Effector memory CD4-positive, alpha-beta T cell (primary cell): ENCODE measurements around the gene TMEM235.

Experiments used
- DNase-seq, 3 donors: peaks; one replicate each; pipeline ENCODE4 v3.0.0-alpha.2; 2020
- H3K27ac ChIP-seq: 2 replicates; pipeline ENCODE4 v1.7.0; 2013; ENCODE audit warnings: mild to moderate bottlenecking, low read length, moderate library complexity; ENCODE audit not compliant: insufficient read depth, poor library complexity, severe bottlenecking
- H3K27me3 ChIP-seq: replicated peaks from 2 replicates; pipeline ENCODE4 v1.7.0; 2013; ENCODE audit warnings: mild to moderate bottlenecking, low read length; ENCODE audit not compliant: insufficient read depth, control insufficient read depth, poor library complexity, severe bottlenecking
- H3K36me3 ChIP-seq: 2 replicates; pipeline ENCODE4 v1.7.0; 2013; ENCODE audit warnings: mild to moderate bottlenecking, low read length, moderate library complexity; ENCODE audit not compliant: control insufficient read depth, insufficient read depth
- H3K4me1 ChIP-seq: 2 replicates; pipeline ENCODE4 v1.7.0; 2013; ENCODE audit warnings: low read length, mild to moderate bottlenecking; ENCODE audit not compliant: control insufficient read depth, insufficient read depth, poor library complexity, severe bottlenecking
- H3K4me3 ChIP-seq: 2 replicates; pipeline ENCODE4 v1.7.0; 2013; ENCODE audit warnings: low read length, low read depth, mild to moderate bottlenecking; ENCODE audit not compliant: insufficient read depth, poor library complexity, severe bottlenecking
- H3K9me3 ChIP-seq: 2 replicates; pipeline ENCODE4 v1.7.0; 2013; ENCODE audit warnings: mild to moderate bottlenecking, low read length, moderate library complexity; ENCODE audit not compliant: control insufficient read depth

The TMEM235 gene

DNA sequence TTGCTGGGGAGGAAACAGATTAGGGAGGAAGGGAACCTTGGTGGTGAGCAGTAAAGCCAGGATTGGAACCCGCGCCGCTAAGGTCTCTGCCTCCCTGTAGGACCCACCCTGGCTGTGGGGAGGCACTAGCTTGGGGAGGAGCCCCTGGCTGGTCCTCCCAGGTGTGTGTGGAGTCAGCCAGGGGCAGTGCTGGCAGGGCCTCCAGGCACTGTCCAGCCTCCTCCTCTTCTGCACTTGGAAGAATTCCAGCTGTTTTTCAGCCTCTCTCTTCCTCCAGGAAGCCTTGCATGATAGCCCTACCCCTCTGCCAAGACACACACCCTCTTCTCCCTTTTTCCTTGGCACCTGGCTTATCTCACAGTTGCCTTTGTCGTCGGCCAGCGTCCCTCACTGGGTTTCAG is 34.8 kb downstream of the TMEM235 start:
- Histone ChIP-seq H3K4me3 (no peak overlapping the region), H3K36me3 (no peaks in the 10 kb centered on the region), H3K27me3 (no peaks in the 10 kb centered on the region), H3K9me3 (no peaks in the 10 kb centered on the region), H3K4me1 (peaks cover 22% of the 10 kb centered on the region), H3K27ac (no peak overlapping the region)
- DNase-seq, result no peak

DNA sequence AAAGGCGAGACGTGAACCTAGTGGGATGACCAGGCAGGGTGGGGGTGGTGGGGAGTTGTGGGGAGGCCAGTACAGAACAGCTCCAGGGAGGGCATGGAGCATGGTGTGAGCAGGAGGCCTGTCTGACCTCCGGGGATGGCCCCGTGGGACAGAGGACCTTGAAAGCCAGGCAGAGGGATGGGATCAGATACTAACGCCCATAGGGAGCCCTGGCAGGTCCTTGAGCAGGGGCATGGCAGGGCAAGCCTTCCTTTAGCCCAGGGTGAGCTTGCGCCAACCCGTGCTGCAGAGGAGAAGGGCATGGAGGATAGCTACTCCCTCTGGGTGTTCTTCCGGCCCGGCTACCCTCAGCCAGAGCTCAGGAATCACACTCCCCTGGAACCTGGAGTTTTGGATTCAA is 35.3 kb downstream of the TMEM235 start:
- DNase-seq, result no peak

GRCh38 chr17:78267253-78268073 is 36.0 kb downstream of the TMEM235 start:
- Histone ChIP-seq H3K27me3 (no peaks in the 10 kb centered on the region), H3K9me3 (no peaks in the 10 kb centered on the region), H3K27ac (no peak overlapping the region), H3K4me1 (peaks cover 21% of the 10 kb centered on the region), H3K36me3 (no peaks in the 10 kb centered on the region), H3K4me3 (no peak overlapping the region)
- no peak for DNase-seq

More for the DNA sequence above, 35.3 kb downstream of the TMEM235 start:
- no peak overlapping the region for H3K4me3 ChIP-seq
- no peaks in the 10 kb centered on the region for H3K36me3 ChIP-seq
- H3K9me3 ChIP-seq, result no peaks in the 10 kb centered on the region
- peaks cover 23% of the 10 kb centered on the region for H3K4me1 ChIP-seq
- no peaks in the 10 kb centered on the region for H3K27me3 ChIP-seq
- H3K27ac ChIP-seq, result no peak overlapping the region

DNA sequence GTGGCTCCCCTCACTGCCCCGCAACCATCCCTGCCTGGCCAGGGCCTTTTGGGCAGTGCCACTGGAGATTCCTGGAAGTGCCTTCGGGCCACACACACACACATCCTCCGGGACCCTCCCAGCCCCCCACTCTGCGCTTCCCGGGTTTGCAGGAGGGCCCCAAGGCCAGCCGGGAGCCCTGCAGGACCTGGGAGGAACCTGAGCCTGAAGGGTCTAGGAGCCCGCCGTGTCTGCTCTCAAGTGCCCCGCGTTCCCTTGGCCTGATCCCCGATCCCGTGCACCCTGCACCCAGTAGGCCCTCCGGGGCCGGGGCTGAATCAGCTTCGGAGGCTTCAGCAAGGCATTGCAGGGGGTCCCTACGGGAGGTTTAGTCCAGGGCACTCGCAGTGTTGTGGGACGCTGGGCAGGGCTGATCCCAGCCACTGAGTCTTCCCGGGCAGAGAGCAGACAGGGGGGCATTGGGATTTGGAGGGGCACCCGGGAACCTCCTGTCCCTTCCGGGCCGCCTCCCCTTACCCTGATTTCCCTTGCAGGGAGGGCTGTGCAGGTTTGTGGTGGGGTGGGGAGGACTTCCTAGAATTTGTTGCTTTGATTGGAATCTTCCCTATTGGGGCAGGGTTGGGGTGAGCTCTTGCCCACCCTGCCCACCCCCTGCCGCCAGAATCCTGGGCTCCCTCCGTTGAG is 36.9 kb downstream of the TMEM235 start:
- H3K36me3 ChIP-seq, result no peaks in the 10 kb centered on the region
- H3K4me3 ChIP-seq, result no peak overlapping the region
- no peaks in the 10 kb centered on the region for H3K27me3 ChIP-seq
- DNase-seq, result no peak
- H3K4me1 ChIP-seq, result peaks cover 13% of the 10 kb centered on the region
- H3K9me3 ChIP-seq, result no peaks in the 10 kb centered on the region
- no peak overlapping the region for H3K27ac ChIP-seq

GRCh38 chr17:78268951-78269905 is 37.8 kb downstream of the TMEM235 start:
- no peak overlapping the region for H3K27ac ChIP-seq
- no peak overlapping the region for H3K4me3 ChIP-seq
- H3K27me3 ChIP-seq, result no peaks in the 10 kb centered on the region
- DNase-seq, result no peak
- H3K36me3 ChIP-seq, result no peaks in the 10 kb centered on the region
- no peaks in the 10 kb centered on the region for H3K9me3 ChIP-seq
- H3K4me1 ChIP-seq, result peaks cover 9% of the 10 kb centered on the region

DNA sequence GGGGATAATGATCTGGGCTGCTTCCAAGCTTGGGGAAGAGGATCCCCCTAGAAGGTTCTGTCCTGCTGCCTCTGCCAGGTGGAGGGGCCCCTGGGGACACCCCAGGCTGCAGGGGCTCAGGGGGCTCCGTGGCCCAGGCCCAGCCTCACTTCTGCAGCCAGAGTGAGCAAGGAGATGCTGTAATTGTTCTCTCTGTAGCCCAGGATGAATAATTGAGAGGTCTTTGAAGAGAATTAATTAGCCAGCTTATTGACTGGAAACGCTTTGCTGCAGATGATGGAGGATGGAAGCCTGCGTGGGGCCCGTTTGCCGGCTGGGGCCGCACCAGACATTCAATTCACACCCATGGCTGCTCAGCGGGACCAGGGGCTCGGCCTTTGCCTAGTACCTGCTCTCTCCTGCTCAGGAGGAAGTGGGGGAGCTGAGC is 38.5 kb downstream of the TMEM235 start:
- no peak for DNase-seq
- H3K9me3 ChIP-seq, result no peaks in the 10 kb centered on the region
- no peak overlapping the region for H3K4me3 ChIP-seq
- no peak overlapping the region for H3K27ac ChIP-seq
- H3K4me1 ChIP-seq, result peaks cover 9% of the 10 kb centered on the region
- H3K36me3 ChIP-seq, result no peaks in the 10 kb centered on the region
- no peaks in the 10 kb centered on the region for H3K27me3 ChIP-seq

GRCh38 chr17:78271419-78272170 is 40.2 kb downstream of the TMEM235 start:
- H3K36me3 ChIP-seq, result no peaks in the 10 kb centered on the region
- H3K27ac ChIP-seq, result no peak overlapping the region
- no peak for DNase-seq
- no peak overlapping the region for H3K4me3 ChIP-seq
- no peaks in the 10 kb centered on the region for H3K27me3 ChIP-seq
- H3K9me3 ChIP-seq, result no peaks in the 10 kb centered on the region
- peaks cover 9% of the 10 kb centered on the region for H3K4me1 ChIP-seq

DNA sequence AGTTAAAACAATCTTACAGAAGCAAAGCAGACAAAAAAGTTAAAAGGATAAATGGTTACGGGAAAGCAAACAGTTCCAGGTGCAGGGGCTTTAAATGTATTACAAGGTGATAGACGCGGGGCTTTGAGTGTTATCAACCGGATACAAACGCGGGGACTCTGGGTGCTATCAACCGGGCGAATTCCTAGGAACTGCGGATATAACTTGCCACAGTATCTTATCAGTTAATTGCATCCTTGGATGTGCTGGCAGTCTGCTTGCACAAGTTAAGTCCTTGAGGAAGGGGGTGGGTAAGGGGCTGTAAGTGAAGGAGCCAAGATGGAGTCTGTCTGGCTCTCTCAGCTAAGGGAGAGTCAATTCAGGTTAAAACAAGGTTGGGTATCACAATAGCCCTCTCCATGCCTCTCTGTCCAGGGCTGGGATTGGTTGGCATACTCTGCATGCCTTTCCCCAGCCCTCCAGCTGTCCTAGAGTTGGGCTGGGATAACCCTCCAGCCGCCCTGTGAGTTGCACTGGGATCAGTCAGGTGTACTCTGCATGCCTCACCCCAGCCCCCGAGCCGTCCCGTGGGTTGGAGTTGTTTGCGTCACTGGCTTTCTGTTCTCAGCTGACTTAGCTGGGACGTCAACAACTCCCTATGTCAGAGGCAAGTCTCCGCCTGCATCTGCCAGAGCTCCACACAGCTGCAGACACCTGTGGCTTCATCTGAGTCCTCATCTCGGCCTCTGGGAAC is 40.9 kb downstream of the TMEM235 start:
- H3K27ac ChIP-seq, result no peak overlapping the region
- peak in 2 of 3 donors; percentile 39 to 55 for DNase-seq
- H3K36me3 ChIP-seq, result no peaks in the 10 kb centered on the region
- peaks cover 9% of the 10 kb centered on the region for H3K4me1 ChIP-seq
- H3K27me3 ChIP-seq, result no peaks in the 10 kb centered on the region
- H3K4me3 ChIP-seq, result no peak overlapping the region
- H3K9me3 ChIP-seq, result no peaks in the 10 kb centered on the region

DNA sequence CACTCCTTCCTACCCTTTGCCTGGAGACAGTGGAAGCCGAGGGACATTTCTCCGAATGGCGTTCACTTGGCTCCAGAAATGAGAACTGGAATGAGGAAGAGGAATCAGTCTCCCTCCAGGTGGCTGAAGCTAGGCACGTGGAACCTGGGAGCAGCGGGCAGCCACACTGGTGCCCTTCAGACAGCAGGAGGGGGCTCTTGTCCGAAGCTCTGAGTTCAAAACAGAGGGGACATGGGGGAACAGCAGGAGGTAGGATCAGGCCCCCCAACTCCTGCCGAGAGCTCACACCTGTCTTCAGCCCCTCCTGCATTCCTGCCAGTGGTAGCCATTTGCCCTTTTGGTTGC is 41.5 kb downstream of the TMEM235 start:
- no peak for DNase-seq
- H3K27ac ChIP-seq, result no peak overlapping the region

More for the DNA sequence above, 41.5 kb downstream of the TMEM235 start:
- H3K9me3 ChIP-seq, result no peaks in the 10 kb centered on the region
- no peaks in the 10 kb centered on the region for H3K27me3 ChIP-seq
- H3K36me3 ChIP-seq, result no peaks in the 10 kb centered on the region
- peaks cover 9% of the 10 kb centered on the region for H3K4me1 ChIP-seq
- H3K4me3 ChIP-seq, result no peak overlapping the region
